Neural cell (in vitro differentiated cells): Measurements from ENCODE around the gene FOXS1.

Experiments
- CTCF ChIP-seq: fragments of 450-650 bp; IDR thresholded peaks from 2 replicates; pipeline ENCODE4 v1.5.1; 2014; ENCODE audit warnings: antibody characterized with exemption, mild to moderate bottlenecking, moderate library complexity; ENCODE audit not compliant: poor library complexity, severe bottlenecking
- EZH2 ChIP-seq: fragments of 200-600, 300-800 bp; shearing (Covaris generic), sonication (generic); IDR thresholded peaks from 2 replicates; pipeline ENCODE4 v1.6.1; 2014; ENCODE audit warnings: antibody characterized with exemption, low read length, borderline replicate concordance, mild to moderate bottlenecking; ENCODE audit not compliant: insufficient read depth, poor library complexity, severe bottlenecking
- POLR2AphosphoS5 ChIP-seq: IDR thresholded peaks from 2 replicates; pipeline ENCODE4 v1.6.1; 2012
- RAD21 ChIP-seq: fragments of 450-650 bp; conservative IDR thresholded peaks from 2 replicates; pipeline ENCODE4 v1.6.1; 2014; ENCODE audit warnings: antibody characterized with exemption, mild to moderate bottlenecking, moderate library complexity
- REST ChIP-seq: IDR thresholded peaks from 2 replicates; pipeline ENCODE4 v1.6.1; 2012; ENCODE audit warnings: borderline replicate concordance
- SMC3 ChIP-seq: fragments of 450-650 bp; conservative IDR thresholded peaks from 2 replicates; pipeline ENCODE4 v1.6.1; 2014; ENCODE audit warnings: antibody characterized with exemption, mild to moderate bottlenecking, moderate library complexity; ENCODE audit not compliant: poor library complexity

- TF ChIP-seq CTCF (no peak), POLR2AphosphoS5 (no peak), SMC3 (no peak), EZH2 (no peak), REST (no peak), RAD21 (no peak)
These were observed 27.9 kb downstream of the FOXS1 start for GRCh38 chr20:31817461-31817860.
